ENCODE measurements around the gene GRIN3A. TPM values are rescaled to one million over a fixed set of nuclear protein-coding genes. Genes with fewer than 3 reads are reported as not detected.

The GRIN3A gene
- total RNA-seq, 1 donor from 2014 or later, result 0.30 TPM

DNA sequence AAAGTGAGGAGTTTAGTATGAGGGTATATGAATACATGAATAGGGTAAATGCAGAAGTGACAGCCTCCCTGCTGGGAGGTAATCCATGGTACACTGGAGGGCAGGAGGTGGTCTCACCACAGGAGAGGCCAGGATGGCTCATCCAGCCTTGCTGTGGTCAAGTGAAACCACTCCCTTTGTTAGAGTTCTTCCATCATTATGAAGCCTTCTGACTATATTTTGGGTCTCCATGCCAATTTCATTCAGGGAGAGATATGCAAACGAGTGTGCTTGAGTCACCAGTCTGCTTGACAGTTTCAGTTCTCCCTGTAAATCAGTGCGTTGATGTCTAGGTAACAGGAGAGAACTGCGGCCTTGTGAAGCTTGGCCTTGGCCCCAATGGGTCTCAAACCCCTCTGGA, 160.1 kb downstream of the GRIN3A start:
- Mint-ChIP-seq H3K4me3 (ENCODE audit: unreplicated experiment) (no peak overlapping the region), H3K4me1 (ENCODE audit: unreplicated experiment) (peaks cover 11% of the 10 kb centered on the region), H3K36me3 (ENCODE audit: unreplicated experiment) (no peaks in the 10 kb centered on the region), H3K27ac (ENCODE audit: unreplicated experiment) (no peak overlapping the region), H3K9me3 (ENCODE audit: unreplicated experiment) (no peaks in the 10 kb centered on the region), H3K27me3 (ENCODE audit: unreplicated experiment) (no peaks in the 10 kb centered on the region)
- DNase-seq (ENCODE audit: extremely low spot score, unreplicated experiment), result no peak
- TF ChIP-seq, protein P1, sequence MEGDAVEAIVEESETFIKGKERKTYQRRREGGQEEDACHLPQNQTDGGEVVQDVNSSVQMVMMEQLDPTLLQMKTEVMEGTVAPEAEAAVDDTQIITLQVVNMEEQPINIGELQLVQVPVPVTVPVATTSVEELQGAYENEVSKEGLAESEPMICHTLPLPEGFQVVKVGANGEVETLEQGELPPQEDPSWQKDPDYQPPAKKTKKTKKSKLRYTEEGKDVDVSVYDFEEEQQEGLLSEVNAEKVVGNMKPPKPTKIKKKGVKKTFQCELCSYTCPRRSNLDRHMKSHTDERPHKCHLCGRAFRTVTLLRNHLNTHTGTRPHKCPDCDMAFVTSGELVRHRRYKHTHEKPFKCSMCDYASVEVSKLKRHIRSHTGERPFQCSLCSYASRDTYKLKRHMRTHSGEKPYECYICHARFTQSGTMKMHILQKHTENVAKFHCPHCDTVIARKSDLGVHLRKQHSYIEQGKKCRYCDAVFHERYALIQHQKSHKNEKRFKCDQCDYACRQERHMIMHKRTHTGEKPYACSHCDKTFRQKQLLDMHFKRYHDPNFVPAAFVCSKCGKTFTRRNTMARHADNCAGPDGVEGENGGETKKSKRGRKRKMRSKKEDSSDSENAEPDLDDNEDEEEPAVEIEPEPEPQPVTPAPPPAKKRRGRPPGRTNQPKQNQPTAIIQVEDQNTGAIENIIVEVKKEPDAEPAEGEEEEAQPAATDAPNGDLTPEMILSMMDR (IDR thresholded peaks at IDR 0.05), result no peak

DNA sequence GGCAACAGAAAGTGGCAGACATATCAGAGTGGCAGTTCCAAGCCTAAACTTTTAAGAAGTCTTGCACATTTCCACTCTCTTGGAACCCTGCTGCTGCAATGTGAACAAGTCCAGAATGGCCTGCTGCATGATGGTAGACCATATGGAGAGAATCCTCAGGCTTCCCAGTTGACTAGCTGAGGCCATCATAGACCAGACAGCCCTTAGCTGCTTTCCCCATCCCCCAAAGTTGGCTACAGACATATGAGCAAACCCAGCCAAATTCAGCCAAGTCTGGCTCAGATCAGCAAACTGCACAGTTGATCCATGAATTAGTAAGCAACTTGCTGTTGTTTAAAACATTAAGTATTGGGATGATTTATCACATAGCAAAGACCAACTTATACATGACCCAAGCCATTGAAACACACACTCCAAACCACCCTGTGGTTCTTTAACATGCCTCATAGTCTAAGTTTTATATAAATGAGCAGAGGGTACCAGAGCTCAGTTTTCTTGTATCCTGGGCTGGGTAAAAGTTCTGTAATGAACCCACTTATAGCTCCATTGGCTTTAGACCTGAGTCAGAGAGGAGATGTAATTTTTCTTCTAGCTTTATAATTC, 163.6 kb downstream of the GRIN3A start:
- Mint-ChIP-seq H3K9me3 (ENCODE audit: unreplicated experiment) (no peaks in the 10 kb centered on the region), H3K4me1 (ENCODE audit: unreplicated experiment) (peaks cover 11% of the 10 kb centered on the region), H3K36me3 (ENCODE audit: unreplicated experiment) (peaks cover 8% of the 10 kb centered on the region), H3K27me3 (ENCODE audit: unreplicated experiment) (no peaks in the 10 kb centered on the region), H3K4me3 (ENCODE audit: unreplicated experiment) (no peak overlapping the region), H3K27ac (ENCODE audit: unreplicated experiment) (no peak overlapping the region)
- DNase-seq (ENCODE audit: extremely low spot score, unreplicated experiment), result no peak
- TF ChIP-seq, protein P1 (IDR thresholded peaks at IDR 0.05), result no peak

DNA sequence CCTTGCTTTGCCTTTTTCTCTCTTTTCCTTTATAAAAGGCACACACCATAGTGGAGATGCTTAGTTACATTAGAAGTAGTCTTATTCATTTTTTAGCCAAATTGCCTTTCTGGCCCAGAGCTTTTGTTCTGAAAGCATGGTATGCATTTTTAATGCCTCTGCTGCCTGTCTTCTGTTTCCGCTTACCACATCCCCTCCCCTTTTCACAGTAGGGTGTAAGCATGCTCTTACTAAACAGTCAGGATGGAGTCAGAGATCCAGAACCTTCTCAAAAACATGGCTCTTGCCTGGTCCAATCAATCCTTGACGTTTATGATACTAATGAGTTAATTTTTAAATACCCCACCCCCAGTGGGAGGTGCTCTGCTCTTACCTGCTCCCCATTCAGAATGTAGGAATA, 166.1 kb downstream of the GRIN3A start:
- no peak overlapping the region for H3K4me3 Mint-ChIP-seq (ENCODE audit: unreplicated experiment)
- no peaks in the 10 kb centered on the region for H3K9me3 Mint-ChIP-seq (ENCODE audit: unreplicated experiment)
- peaks cover 11% of the 10 kb centered on the region for H3K36me3 Mint-ChIP-seq (ENCODE audit: unreplicated experiment)
- peaks cover 11% of the 10 kb centered on the region for H3K4me1 Mint-ChIP-seq (ENCODE audit: unreplicated experiment)
- H3K27me3 Mint-ChIP-seq (ENCODE audit: unreplicated experiment), result no peaks in the 10 kb centered on the region
- TF ChIP-seq, protein P1 (IDR thresholded peaks at IDR 0.05), result no peak
- H3K27ac Mint-ChIP-seq (ENCODE audit: unreplicated experiment), result no peak overlapping the region
- DNase-seq (ENCODE audit: extremely low spot score, unreplicated experiment), result no peak

DNA sequence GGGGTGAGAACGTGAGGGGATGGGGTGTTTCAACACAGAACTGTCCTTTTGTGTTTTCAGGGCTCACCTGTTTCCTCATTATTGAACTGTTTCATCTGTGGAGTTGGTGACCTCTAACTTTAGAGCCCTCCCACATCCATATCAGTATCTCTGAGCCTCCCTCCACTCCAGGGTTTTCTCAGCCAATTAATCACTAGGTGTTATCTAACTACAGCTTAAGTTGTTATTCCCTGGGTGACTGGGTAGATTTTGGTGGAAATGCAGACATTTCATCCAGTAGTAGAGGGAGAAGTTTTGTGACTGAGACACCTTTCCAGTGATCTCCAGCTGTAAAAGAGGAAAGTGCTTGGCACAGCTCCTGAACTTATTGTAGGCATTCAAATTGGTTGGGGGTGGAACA, 167.3 kb downstream of the GRIN3A start:
- Mint-ChIP-seq H3K9me3 (ENCODE audit: unreplicated experiment) (no peaks in the 10 kb centered on the region), H3K27ac (ENCODE audit: unreplicated experiment) (no peak overlapping the region), H3K4me3 (ENCODE audit: unreplicated experiment) (no peak overlapping the region), H3K4me1 (ENCODE audit: unreplicated experiment) (peaks cover 3% of the 10 kb centered on the region), H3K27me3 (ENCODE audit: unreplicated experiment) (no peaks in the 10 kb centered on the region), H3K36me3 (ENCODE audit: unreplicated experiment) (peaks cover 13% of the 10 kb centered on the region)
- DNase-seq (ENCODE audit: extremely low spot score, unreplicated experiment), result no peak
- TF ChIP-seq, protein P1 (IDR thresholded peaks at IDR 0.05), result no peak

DNA sequence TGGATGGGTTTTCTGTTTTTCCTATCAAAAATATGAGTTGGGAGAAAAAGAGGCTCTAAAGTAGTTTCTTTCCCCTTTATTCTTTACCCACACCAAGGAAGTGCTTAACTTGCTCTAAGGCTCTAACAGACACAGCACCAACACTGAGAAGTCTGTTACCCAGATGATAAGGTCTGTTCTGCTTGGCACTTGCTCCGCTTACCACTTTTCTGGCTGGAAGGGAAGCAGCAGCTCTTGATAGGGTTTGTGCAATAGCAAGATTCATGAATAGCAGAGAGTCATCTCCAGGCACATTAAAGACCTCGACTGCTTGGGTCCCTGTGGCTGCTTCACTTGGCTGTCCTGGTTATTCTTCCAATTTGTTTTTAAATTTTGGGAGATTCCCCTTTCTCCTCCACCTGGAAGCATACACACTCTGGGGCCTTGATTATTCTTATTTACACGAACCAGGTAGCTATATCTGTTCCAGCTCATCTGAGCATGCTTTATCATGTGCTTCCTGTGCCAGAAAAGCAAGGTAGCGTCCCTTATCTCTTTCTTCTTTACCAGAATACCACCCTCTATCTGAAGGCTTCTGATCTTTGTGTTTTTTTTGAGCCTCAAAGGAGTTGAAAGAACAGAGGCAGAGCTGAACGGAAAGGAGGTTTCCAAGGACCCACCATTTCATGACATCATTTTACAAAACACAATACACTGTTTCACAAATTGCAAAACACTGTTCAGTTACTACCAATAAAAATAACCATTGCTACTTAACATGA, 168.5 kb downstream of the GRIN3A start:
- Mint-ChIP-seq H3K4me3 (ENCODE audit: unreplicated experiment) (no peak overlapping the region), H3K27ac (ENCODE audit: unreplicated experiment) (no peak overlapping the region), H3K36me3 (ENCODE audit: unreplicated experiment) (peaks cover 19% of the 10 kb centered on the region), H3K9me3 (ENCODE audit: unreplicated experiment) (no peaks in the 10 kb centered on the region), H3K27me3 (ENCODE audit: unreplicated experiment) (no peaks in the 10 kb centered on the region), H3K4me1 (ENCODE audit: unreplicated experiment) (no peaks in the 10 kb centered on the region)
- TF ChIP-seq, protein P1 (IDR thresholded peaks at IDR 0.05), result no peak
- no peak for DNase-seq (ENCODE audit: extremely low spot score, unreplicated experiment)
